Central memory CD8-positive, alpha-beta T cell (primary cell): ENCODE measurements around the gene PHGDH.

ENCODE experiments used
- ATAC-seq: fragments of 150-1000 bp; cut with Tn5 transposase; replicated peaks from 2 replicates; pipeline ENCODE4 v1.10.0; 2022; ENCODE audit warnings: mild to moderate bottlenecking, moderate FRiP score, moderate number of reproducible peaks; ENCODE audit not compliant: poor library complexity, severe bottlenecking; ENCODE audit errors: extremely low read depth
- DNase-seq, 2 donors: peaks; one replicate each; pipeline ENCODE4 v3.0.0; 2021; ENCODE audit warnings: low spot score in 2 of 2
- H3K27ac Mint-ChIP-seq: one replicate; pipeline ENCODE4 v1.8.0; 2022; ENCODE audit warnings: low read depth, mild to moderate bottlenecking, moderate library complexity, mixed read lengths
- H3K27me3 Mint-ChIP-seq: one replicate; pipeline ENCODE4 v1.8.0; 2022; ENCODE audit warnings: mixed read lengths
- H3K36me3 Mint-ChIP-seq: one replicate; pipeline ENCODE4 v1.8.0; 2022; ENCODE audit warnings: mild to moderate bottlenecking, moderate library complexity, mixed read lengths; ENCODE audit not compliant: insufficient read depth
- H3K4me1 Mint-ChIP-seq: one replicate; pipeline ENCODE4 v1.8.0; 2022; ENCODE audit warnings: mixed read lengths
- H3K4me3 Mint-ChIP-seq: one replicate; pipeline ENCODE4 v1.8.0; 2022; ENCODE audit warnings: mild to moderate bottlenecking, moderate library complexity, mixed read lengths
- H3K9me3 Mint-ChIP-seq: one replicate; pipeline ENCODE4 v1.8.0; 2022; ENCODE audit warnings: mixed read lengths

The PHGDH gene

DNA sequence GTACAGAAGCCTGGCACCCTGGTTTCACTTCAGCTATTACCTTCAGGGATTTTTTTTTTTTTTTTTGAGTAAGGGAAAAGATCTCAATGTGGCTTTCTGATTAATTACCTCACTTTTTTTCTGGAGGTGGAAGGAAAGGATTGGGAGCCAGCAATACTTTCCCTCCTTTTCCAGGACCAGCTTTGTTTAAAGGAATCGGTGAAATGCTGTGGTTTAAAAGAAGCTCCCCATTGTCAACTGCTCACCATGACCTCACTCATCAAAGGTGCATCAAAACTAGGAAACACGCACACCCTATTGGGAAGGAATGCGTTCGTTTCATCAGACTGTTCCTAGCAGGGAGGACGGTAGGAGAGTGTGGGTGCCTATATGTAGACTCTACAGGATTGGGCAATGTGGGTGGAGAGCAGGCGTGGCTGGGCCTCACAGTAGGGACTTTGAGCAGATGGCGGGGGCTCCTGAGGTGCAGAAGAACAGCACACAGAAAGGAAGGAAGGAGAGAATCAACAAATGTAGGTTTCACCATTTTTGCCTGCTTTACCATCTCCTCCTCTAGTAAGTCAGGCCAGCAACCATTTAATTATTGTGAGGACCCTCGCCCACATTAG is 13.0 kb downstream of the PHGDH start:
- no peak for ATAC-seq
- Mint-ChIP-seq H3K27ac (no peak overlapping the region), H3K4me3 (no peak overlapping the region)

DNA sequence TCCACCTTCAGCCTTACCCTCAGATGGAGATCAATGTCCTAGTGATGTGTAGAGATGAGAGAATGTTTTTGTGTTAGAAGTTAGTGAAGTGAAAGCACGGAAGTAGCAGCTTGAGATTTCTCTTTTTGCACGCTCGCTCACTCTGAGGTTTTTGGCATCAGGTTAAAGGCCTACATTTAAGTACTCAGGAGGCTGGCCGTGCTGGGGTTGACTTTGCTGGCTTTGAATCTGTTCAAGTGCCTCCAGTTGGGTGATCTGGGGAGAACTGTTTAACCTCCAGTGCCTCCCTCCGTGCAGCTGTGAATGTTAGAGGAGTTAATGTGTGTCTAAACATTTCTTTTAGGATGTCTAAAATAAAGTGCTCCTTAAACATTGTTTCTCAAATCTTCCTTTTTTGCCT is 13.9 kb downstream of the PHGDH start:
- H3K36me3 Mint-ChIP-seq, result peaks cover 5% of the 10 kb centered on the region
- no peaks in the 10 kb centered on the region for H3K27me3 Mint-ChIP-seq
- ATAC-seq (no peak), DNase-seq (no peak)
- no peaks in the 10 kb centered on the region for H3K4me1 Mint-ChIP-seq
- H3K4me3 Mint-ChIP-seq, result no peak overlapping the region
- no peaks in the 10 kb centered on the region for H3K9me3 Mint-ChIP-seq
- no peak overlapping the region for H3K27ac Mint-ChIP-seq

More for the DNA sequence above, 13.0 kb downstream of the PHGDH start:
- Mint-ChIP-seq H3K36me3 (peaks cover 5% of the 10 kb centered on the region), H3K9me3 (no peaks in the 10 kb centered on the region), H3K27me3 (no peaks in the 10 kb centered on the region), H3K4me1 (no peaks in the 10 kb centered on the region)
- no peak for DNase-seq

DNA sequence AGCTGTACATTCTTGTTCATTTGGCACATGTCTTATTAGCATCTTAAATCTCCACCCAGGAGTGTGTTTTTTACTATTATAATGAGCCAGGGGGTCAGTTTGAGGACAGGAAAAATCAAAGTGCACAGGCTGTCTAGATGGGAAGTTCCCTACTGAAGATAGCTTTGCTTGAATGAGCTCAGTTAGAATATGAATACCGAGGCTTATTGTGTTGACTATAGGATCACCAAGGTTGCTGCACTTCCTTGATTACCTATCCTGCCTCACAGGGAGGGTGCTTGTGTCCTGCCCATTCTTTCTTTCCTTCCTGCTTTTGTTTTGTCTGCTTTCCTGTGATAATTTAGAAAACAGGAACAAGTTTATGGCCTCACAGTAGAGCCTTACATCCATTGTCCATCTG is 16.3 kb downstream of the PHGDH start:
- Mint-ChIP-seq H3K36me3 (peaks cover 2% of the 10 kb centered on the region), H3K4me1 (no peaks in the 10 kb centered on the region), H3K27me3 (no peaks in the 10 kb centered on the region), H3K4me3 (no peak overlapping the region), H3K9me3 (no peaks in the 10 kb centered on the region), H3K27ac (no peak overlapping the region)
- ATAC-seq, result no peak
- DNase-seq, result no peak

DNA sequence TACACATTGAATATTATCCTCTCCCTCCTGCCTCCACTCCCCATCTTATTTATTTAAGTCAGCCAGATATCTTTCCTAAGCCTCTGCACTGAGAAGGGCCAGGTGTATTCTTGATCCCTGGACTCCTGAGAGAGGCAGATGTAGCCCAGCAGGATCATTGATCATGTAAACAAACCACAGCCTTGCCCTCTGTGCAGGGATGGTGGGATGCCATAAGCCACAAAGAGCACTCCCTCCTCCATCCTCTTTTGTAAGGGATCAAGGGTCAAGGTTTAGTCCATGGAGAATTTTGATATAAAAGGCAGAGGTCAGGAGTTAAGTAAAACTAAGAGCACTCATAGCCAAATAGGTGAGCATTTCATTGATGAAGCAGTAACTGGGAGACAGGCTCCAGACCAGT is 17.3 kb downstream of the PHGDH start:
- DNase-seq, result no peak
- H3K27me3 Mint-ChIP-seq, result no peaks in the 10 kb centered on the region
- no peak overlapping the region for H3K4me3 Mint-ChIP-seq
- no peak for ATAC-seq
- peaks cover 2% of the 10 kb centered on the region for H3K36me3 Mint-ChIP-seq
- H3K4me1 Mint-ChIP-seq, result no peaks in the 10 kb centered on the region
- H3K27ac Mint-ChIP-seq, result no peak overlapping the region
- H3K9me3 Mint-ChIP-seq, result no peaks in the 10 kb centered on the region

DNA sequence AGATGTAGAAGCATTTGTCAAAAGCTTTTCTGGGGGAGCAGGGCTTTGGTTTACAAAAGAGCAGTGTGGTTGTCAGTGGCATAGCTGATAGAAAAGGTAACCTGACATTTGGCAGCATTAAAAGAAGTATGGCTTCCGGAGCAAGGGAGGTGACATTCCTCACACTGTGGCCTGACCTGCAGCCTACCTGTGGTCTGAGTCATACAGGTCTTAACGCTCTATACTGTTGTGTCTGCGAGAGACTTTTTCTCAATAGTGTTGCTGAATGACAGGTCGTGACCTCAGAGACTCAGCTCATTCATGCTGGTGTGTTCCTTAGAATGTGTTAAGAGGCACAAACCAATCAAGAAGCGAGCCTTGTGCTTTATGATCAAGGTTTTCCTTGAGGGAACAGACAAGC is 19.3 kb downstream of the PHGDH start:
- H3K36me3 Mint-ChIP-seq, result peaks cover 3% of the 10 kb centered on the region
- no peaks in the 10 kb centered on the region for H3K9me3 Mint-ChIP-seq
- DNase-seq (no peak), ATAC-seq (no peak)
- H3K27me3 Mint-ChIP-seq, result no peaks in the 10 kb centered on the region
- H3K4me1 Mint-ChIP-seq, result no peaks in the 10 kb centered on the region
- no peak overlapping the region for H3K27ac Mint-ChIP-seq
- H3K4me3 Mint-ChIP-seq, result no peak overlapping the region

DNA sequence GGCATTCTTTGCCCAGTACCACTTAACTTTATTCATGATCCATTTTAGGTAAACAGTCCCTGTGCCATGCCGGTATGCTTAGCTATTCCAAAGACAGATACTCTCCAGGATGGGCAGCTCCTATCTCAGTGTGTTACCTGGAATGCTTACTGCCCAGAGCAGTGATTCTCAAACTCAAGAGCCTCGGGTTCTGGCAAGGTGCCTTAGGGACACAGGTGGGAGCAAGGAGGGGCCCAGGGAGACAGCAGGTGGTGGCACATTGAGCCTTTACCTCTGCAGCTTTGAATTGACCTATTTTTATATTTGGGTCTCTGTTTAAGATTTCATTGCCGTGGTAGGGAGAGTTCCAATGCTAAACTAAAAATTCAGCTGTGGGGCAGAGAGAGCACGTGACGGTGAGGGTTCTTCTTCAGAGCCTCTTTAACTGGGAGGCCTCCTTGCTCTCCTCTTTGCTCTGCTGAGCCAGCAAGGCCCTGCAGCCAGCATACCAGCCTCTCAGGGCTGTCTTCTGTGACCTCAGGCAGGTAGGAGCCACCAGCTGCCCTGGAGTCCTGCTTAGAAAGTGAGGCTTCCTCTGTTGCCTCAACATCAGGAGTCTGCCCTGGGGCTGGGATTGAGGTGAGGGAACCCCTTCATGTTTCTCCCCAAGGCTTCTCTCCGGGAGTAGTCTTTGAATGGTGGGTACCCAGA is 20.2 kb downstream of the PHGDH start:
- Mint-ChIP-seq H3K27ac (no peak overlapping the region), H3K36me3 (peaks cover 3% of the 10 kb centered on the region), H3K9me3 (no peaks in the 10 kb centered on the region), H3K4me3 (no peak overlapping the region), H3K27me3 (no peaks in the 10 kb centered on the region), H3K4me1 (no peaks in the 10 kb centered on the region)
- ATAC-seq, result no peak
- no peak for DNase-seq

DNA sequence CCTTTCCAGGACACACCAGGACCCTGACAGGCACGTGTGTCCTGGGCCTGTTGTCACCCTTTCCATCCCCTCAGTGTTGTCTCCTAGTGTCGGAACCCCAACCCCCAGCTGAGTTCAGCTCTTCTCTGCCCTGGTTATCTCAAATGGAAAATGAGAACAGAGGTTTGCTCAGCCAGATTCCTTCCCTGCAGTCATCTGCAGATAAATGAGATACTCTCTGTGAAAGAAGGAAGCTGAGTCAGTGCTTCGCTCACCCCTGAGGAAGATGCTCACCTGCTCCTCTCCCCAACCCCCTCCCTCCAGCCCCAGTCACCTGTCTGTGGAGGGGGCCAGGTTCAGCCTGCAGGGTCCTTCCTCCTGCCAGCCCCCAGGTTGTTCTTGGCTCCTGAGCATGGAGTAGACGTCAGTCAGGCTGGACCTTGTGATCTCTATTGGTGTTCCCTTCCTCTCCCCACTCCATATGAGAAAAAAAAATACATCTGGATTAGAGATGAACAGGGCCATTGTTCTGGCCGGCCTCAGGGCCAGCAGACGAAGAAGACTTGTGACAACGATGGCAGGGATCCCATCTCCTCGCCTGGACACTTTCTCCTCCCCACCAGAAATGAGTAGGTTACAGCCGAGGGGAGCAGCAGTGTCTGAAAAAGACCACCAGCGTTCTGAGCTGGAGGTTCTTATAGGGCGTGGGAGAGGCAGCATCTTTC is 20.9 kb downstream of the PHGDH start:
- no peak overlapping the region for H3K4me3 Mint-ChIP-seq
- H3K36me3 Mint-ChIP-seq, result peaks cover 3% of the 10 kb centered on the region
- ATAC-seq (no peak), DNase-seq (no peak)
- no peaks in the 10 kb centered on the region for H3K4me1 Mint-ChIP-seq
- no peaks in the 10 kb centered on the region for H3K9me3 Mint-ChIP-seq
- no peak overlapping the region for H3K27ac Mint-ChIP-seq
- H3K27me3 Mint-ChIP-seq, result no peaks in the 10 kb centered on the region

DNA sequence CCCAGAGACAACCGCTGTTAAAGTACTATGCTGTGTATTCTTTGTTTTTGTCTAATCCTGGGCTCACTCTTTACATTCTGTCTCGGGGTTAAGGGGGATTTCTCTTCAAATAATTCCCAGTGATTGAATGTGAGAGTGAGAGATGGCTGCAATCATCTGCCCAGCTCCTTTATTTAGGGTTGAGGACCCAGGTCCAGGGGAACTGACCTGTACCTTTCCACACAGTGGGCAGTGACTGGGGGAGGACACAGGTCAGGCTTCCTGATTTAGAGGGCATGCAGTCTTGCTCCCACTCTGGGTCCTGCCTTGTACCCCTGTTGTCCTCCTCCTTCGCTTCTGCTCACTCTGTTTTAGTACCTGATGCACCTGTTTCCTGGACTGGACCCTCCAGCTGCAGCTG is 22.0 kb downstream of the PHGDH start:
- no peak for DNase-seq
- H3K36me3 Mint-ChIP-seq, result peaks cover 3% of the 10 kb centered on the region
- no peaks in the 10 kb centered on the region for H3K4me1 Mint-ChIP-seq
- no peaks in the 10 kb centered on the region for H3K9me3 Mint-ChIP-seq
- no peaks in the 10 kb centered on the region for H3K27me3 Mint-ChIP-seq
- no peak overlapping the region for H3K4me3 Mint-ChIP-seq
- no peak for ATAC-seq
- no peak overlapping the region for H3K27ac Mint-ChIP-seq

DNA sequence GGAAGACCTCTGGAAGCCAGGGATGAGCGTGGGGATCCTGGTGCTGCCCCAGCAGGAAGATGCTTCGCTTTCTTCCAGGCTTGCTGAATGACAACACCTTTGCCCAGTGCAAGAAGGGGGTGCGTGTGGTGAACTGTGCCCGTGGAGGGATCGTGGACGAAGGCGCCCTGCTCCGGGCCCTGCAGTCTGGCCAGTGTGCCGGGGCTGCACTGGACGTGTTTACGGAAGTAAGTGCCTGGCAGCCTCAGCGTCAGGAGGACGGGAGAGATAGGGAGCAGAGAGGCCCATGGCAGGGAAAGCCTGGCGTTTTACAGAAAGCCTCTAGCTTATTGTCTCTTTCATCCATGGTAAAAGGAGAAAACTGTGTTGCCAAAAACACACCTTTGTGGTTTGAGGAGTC is 23.5 kb downstream of the PHGDH start:
- H3K36me3 Mint-ChIP-seq, result peaks cover 3% of the 10 kb centered on the region
- H3K4me1 Mint-ChIP-seq, result no peaks in the 10 kb centered on the region
- H3K27ac Mint-ChIP-seq, result no peak overlapping the region
- no peaks in the 10 kb centered on the region for H3K27me3 Mint-ChIP-seq
- no peak for ATAC-seq
- H3K4me3 Mint-ChIP-seq, result no peak overlapping the region
- no peak for DNase-seq
- no peaks in the 10 kb centered on the region for H3K9me3 Mint-ChIP-seq

DNA sequence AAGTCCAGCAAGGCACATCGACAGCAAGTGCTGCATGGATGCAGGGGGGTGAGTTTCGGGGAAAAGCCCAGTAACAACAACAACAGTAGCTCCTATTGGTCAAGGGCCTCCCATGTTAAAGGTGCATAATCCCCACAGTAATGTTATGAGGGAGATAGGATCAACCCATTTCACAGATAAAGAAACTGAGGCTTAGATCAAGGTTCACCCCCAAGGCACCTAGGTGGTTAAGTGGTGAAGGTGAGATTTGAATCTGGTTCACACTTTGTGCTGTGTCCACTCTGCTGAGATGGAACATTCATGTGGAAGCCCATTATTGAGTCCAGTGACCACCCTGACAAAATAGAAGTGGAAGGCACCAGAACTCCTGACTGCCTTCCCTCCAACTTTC is 24.9 kb downstream of the PHGDH start:
- Mint-ChIP-seq H3K9me3 (no peaks in the 10 kb centered on the region), H3K36me3 (peaks cover 3% of the 10 kb centered on the region), H3K4me3 (no peak overlapping the region), H3K27me3 (no peaks in the 10 kb centered on the region), H3K27ac (no peak overlapping the region), H3K4me1 (no peaks in the 10 kb centered on the region)
- DNase-seq (no peak), ATAC-seq (no peak)

DNA sequence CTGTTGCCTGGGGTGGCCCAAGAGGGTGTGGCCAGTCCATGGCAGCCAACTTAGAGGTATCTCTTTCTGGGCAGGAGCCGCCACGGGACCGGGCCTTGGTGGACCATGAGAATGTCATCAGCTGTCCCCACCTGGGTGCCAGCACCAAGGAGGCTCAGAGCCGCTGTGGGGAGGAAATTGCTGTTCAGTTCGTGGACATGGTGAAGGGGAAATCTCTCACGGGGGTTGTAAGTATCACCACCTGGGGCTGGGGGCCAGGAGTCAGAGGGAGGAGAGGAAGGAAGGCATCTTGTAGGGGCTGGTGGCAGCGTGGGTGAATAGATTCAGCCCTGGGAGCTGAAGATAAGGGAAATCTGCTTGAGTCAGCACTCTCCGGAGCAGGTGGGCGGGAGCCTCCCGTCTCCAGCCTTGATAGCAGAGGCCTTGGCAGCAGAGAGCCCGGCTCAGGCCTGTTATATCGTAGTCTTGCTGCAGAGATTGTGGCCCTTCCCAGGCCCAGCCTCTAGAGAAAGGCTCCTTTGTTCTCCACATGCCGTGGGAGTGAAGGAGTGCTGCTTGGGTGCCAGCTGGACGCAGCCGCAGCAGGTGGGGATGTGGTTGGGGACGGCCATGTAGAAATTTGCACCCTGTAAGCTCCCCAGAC is 25.4 kb downstream of the PHGDH start:
- Mint-ChIP-seq H3K4me3 (no peak overlapping the region), H3K9me3 (no peaks in the 10 kb centered on the region), H3K4me1 (no peaks in the 10 kb centered on the region), H3K27me3 (no peaks in the 10 kb centered on the region), H3K27ac (no peak overlapping the region), H3K36me3 (peaks cover 3% of the 10 kb centered on the region)
- DNase-seq (no peak), ATAC-seq (no peak)

DNA sequence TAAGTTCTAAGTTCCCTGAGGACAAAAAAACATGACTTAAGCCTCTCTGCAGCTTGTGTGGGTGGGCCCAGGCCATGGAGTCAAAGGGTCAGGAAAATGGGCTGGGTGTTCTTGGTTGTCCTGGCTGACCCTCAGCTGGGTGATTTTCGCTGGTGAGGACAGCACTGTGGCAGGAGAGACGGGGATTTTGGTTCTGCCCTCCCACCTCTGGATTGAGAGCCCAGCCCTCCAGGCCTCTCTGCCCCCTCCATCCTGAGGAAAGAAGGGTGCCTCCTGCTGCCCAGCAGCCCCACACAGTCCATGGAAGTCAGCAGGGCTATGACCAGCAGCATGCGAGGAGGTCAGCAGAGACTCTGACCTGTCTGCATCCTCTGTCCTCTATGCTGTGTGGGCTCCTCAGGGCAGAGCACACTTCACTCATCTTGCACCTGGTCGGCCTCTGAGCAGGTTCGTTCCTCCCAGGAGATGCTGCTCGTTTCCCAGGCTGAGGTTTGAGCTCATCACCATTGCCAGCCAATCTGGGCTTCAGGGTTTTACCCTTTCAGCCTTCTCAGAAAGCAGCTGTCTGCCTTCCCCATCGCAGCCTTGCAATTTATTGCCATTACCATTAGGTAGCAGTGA is 26.5 kb downstream of the PHGDH start:
- Mint-ChIP-seq H3K4me1 (no peaks in the 10 kb centered on the region), H3K36me3 (peaks cover 3% of the 10 kb centered on the region), H3K9me3 (no peaks in the 10 kb centered on the region), H3K27ac (no peak overlapping the region), H3K4me3 (no peak overlapping the region), H3K27me3 (no peaks in the 10 kb centered on the region)
- no peak for ATAC-seq
- no peak for DNase-seq
